Measurements from ENCODE around the gene DSCAML1.

- TF ChIP-seq CTCF (IDR thresholded peaks at IDR 0.05; ENCODE audit: low read length) (no peak), EZH2 (IDR thresholded peaks at IDR 0.05; ENCODE audit: borderline replicate concordance, low read length) (no peak)
These were observed 32.3 kb upstream of the DSCAML1 start for GRCh38 chr11:117829369-117829725.

Data from OCI-LY1 (cell line).